Activated CD4-positive, alpha-beta memory T cell treated with anti-CD3 and anti-CD28 coated beads, Interleukin-2, amount 10 ng/mL, durations not matched to agents 7 days and 5 days (primary cell): Measurements from ENCODE around the gene RHBDF1. TPM values are rescaled to one million over a fixed set of nuclear protein-coding genes. Genes with fewer than 3 reads are reported as not detected.

Experiments
- CTCF ChIA-PET: fragments of 350-600 bp; sonication (Branson Sonifier 250); formaldehyde crosslinking; loops from one replicate; lab custom pipeline; 2021; ENCODE audit warnings: antibody characterized with exemption, inconsistent platforms; lab: Charles Lee
- POLR2A ChIA-PET: fragments of 350-600 bp; sonication (Branson Sonifier 250); formaldehyde crosslinking; loops from one replicate; lab custom pipeline; 2021; ENCODE audit warnings: antibody characterized with exemption; lab: Charles Lee
- DNase-seq: peaks from one replicate; pipeline ENCODE4 v3.0.0-alpha.2; 2020
- H3K27ac Mint-ChIP-seq: one replicate; pipeline ENCODE4 v1.8.0; 2021; ENCODE audit warnings: mild to moderate bottlenecking, mixed read lengths
- H3K27me3 Mint-ChIP-seq: one replicate; pipeline ENCODE4 v1.8.0; 2021; ENCODE audit warnings: mixed read lengths
- H3K36me3 Mint-ChIP-seq: one replicate; pipeline ENCODE4 v1.8.0; 2021; ENCODE audit warnings: low read depth, mixed read lengths
- H3K4me1 Mint-ChIP-seq: one replicate; pipeline ENCODE4 v1.8.0; 2021; ENCODE audit warnings: mixed read lengths
- H3K4me3 Mint-ChIP-seq: one replicate; pipeline ENCODE4 v1.8.0; 2021; ENCODE audit warnings: mild to moderate bottlenecking, mixed read lengths
- H3K9me3 Mint-ChIP-seq: one replicate; pipeline ENCODE4 v1.8.0; 2021; ENCODE audit warnings: mixed read lengths
- total RNA-seq, 2 experiments: library from RNA; stranded (reverse); gene quantifications; one replicate each; pipeline ENCODE4 v1.2.3, GENCODE V29; 2021

RHBDF1 gene
- total RNA-seq, 2 experiments from 2014 or later = 0.18 to 0.23 TPM

GRCh38 chr16:61879-62281, 10.6 kb downstream of the RHBDF1 start:
- DNase-seq = no peak
- no peak overlapping the region for H3K4me3 Mint-ChIP-seq
- H3K4me1 Mint-ChIP-seq = peaks cover 2% of the 10 kb centered on the region
- no peak overlapping the region for H3K27ac Mint-ChIP-seq
- H3K9me3 Mint-ChIP-seq = no peaks in the 10 kb centered on the region
- no peaks in the 10 kb centered on the region for H3K27me3 Mint-ChIP-seq
- ChIA-PET POLR2A (interaction anchor here (2.7 kb wide), 1 partner anchor 8 kb away, joined by 11 read pairs; the partner anchor contains the start of genes POLR3K and SNRNP25), CTCF (interaction anchor here (9.4 kb wide), 1 partner anchor 35 kb away, joined by 194 read pairs; no protein-coding TSS in a partner anchor)
- no peaks in the 10 kb centered on the region for H3K36me3 Mint-ChIP-seq

GRCh38 chr16:60929-61878, 11.2 kb downstream of the RHBDF1 start:
- Mint-ChIP-seq H3K4me3 (no peak overlapping the region), H3K9me3 (no peaks in the 10 kb centered on the region), H3K36me3 (peaks cover 2% of the 10 kb centered on the region), H3K27me3 (no peaks in the 10 kb centered on the region), H3K27ac (no peak overlapping the region), H3K4me1 (peaks cover 2% of the 10 kb centered on the region)
- no peak for DNase-seq
- POLR2A ChIA-PET = interaction anchor here (2.7 kb wide), 1 partner anchor 8 kb away, joined by 11 read pairs; the partner anchor contains the start of genes POLR3K and SNRNP25
- CTCF ChIA-PET = interaction anchor here (1.2 to 9.4 kb wide), 2 partner anchors 36 kb away, joined by 8 to 194 read pairs; no protein-coding TSS in a partner anchor

GRCh38 chr16:60166-60565, 12.3 kb downstream of the RHBDF1 start:
- H3K27me3 Mint-ChIP-seq = no peaks in the 10 kb centered on the region
- peaks cover 4% of the 10 kb centered on the region for H3K4me1 Mint-ChIP-seq
- CTCF ChIA-PET = interaction anchor here (0.6 to 1.2 kb wide), 2 partner anchors 8 to 37 kb away, joined by 5 to 8 read pairs; no protein-coding TSS in a partner anchor
- H3K36me3 Mint-ChIP-seq = peaks cover 5% of the 10 kb centered on the region
- H3K27ac Mint-ChIP-seq = no peak overlapping the region
- no peak for DNase-seq
- H3K9me3 Mint-ChIP-seq = no peaks in the 10 kb centered on the region
- POLR2A ChIA-PET = no interaction called here
- no peak overlapping the region for H3K4me3 Mint-ChIP-seq

- Mint-ChIP-seq H3K36me3 (peaks cover 5% of the 10 kb centered on the region), H3K27ac (no peak overlapping the region), H3K9me3 (no peaks in the 10 kb centered on the region), H3K4me1 (peaks cover 7% of the 10 kb centered on the region), H3K4me3 (no peak overlapping the region), H3K27me3 (no peaks in the 10 kb centered on the region)
- POLR2A ChIA-PET = no interaction called here
- CTCF ChIA-PET = no interaction called here
- DNase-seq = no peak
Observed at GRCh38 chr16:59440-60059, 12.9 kb downstream of the RHBDF1 start.

- POLR2A ChIA-PET = interaction anchor here (1.0 kb wide), 1 partner anchor 18 kb away, joined by 4 read pairs; no protein-coding TSS in a partner anchor
- Mint-ChIP-seq H3K27ac (no peak overlapping the region), H3K4me3 (no peak overlapping the region), H3K36me3 (peaks cover 5% of the 10 kb centered on the region), H3K4me1 (peaks cover 11% of the 10 kb centered on the region), H3K9me3 (no peaks in the 10 kb centered on the region), H3K27me3 (no peaks in the 10 kb centered on the region)
- DNase-seq = no peak
- CTCF ChIA-PET = interaction anchor here (0.5 kb wide), 1 partner anchor 14 kb away, joined by 4 read pairs; no protein-coding TSS in a partner anchor
Observed at GRCh38 chr16:58491-59439, 13.7 kb downstream of the RHBDF1 start.

- DNase-seq = no peak
- ChIA-PET POLR2A (interaction anchor here (1.0 kb wide), 1 partner anchor 19 kb away, joined by 4 read pairs; no protein-coding TSS in a partner anchor), CTCF (interaction anchor here (0.6 to 1.3 kb wide), 3 partner anchors 8 to 136 kb away, joined by 3 to 5 read pairs (median 4); no protein-coding TSS in a partner anchor)
- Mint-ChIP-seq H3K27me3 (no peaks in the 10 kb centered on the region), H3K4me1 (peaks cover 15% of the 10 kb centered on the region), H3K9me3 (no peaks in the 10 kb centered on the region), H3K4me3 (no peak overlapping the region), H3K27ac (no peak overlapping the region), H3K36me3 (peaks cover 9% of the 10 kb centered on the region)
Observed at GRCh38 chr16:57711-58110, 14.7 kb downstream of the RHBDF1 start.

- POLR2A ChIA-PET = interaction anchor here (0.9 to 1.1 kb wide), 3 partner anchors 9 to 29 kb away, joined by 3 read pairs; no protein-coding TSS in a partner anchor
- peaks cover 14% of the 10 kb centered on the region for H3K36me3 Mint-ChIP-seq
- DNase-seq = no peak
- H3K27ac Mint-ChIP-seq = no peak overlapping the region
- H3K27me3 Mint-ChIP-seq = no peaks in the 10 kb centered on the region
- peaks cover 21% of the 10 kb centered on the region for H3K4me1 Mint-ChIP-seq
- CTCF ChIA-PET = interaction anchor here (1.0 to 1.1 kb wide), 2 partner anchors 9 to 41 kb away, joined by 4 read pairs; no protein-coding TSS in a partner anchor
- H3K4me3 Mint-ChIP-seq = peak overlapping the region; percentile 14
- no peaks in the 10 kb centered on the region for H3K9me3 Mint-ChIP-seq
Observed at GRCh38 chr16:56231-56927, 16.1 kb downstream of the RHBDF1 start.

GRCh38 chr16:55571-56136, 16.8 kb downstream of the RHBDF1 start:
- Mint-ChIP-seq H3K27ac (no peak overlapping the region), H3K27me3 (no peaks in the 10 kb centered on the region), H3K9me3 (no peaks in the 10 kb centered on the region), H3K4me1 (peaks cover 28% of the 10 kb centered on the region), H3K4me3 (peak overlapping the region; percentile 14), H3K36me3 (peaks cover 21% of the 10 kb centered on the region)
- POLR2A ChIA-PET = interaction anchor here (0.9 to 1.1 kb wide), 3 partner anchors 10 to 29 kb away, joined by 3 read pairs; no protein-coding TSS in a partner anchor
- no peak for DNase-seq
- CTCF ChIA-PET = interaction anchor here (1.0 kb wide), 1 partner anchor 10 kb away, joined by 4 read pairs; no protein-coding TSS in a partner anchor

DNA sequence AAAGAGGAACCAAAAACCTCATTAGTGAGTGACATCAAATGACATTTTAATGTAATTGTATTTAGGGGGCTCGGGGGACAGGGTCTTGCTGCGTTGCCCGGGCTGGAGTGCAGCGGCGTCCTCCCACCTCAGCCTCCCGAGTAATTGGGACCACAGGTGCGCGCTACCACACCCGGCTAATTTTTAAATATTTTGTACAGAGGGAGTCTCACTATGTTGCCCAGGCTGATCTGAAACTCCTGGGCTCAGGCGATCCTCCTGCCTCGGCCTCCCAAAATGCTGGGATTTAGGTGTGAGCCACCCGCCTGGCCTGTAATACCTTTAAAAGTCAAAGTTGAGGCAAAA, 18.2 kb downstream of the RHBDF1 start:
- Mint-ChIP-seq H3K27me3 (no peaks in the 10 kb centered on the region), H3K27ac (peak overlapping the region; percentile 59), H3K4me3 (peak overlapping the region; percentile 98), H3K4me1 (peaks cover 34% of the 10 kb centered on the region), H3K9me3 (no peaks in the 10 kb centered on the region), H3K36me3 (peaks cover 27% of the 10 kb centered on the region)
- POLR2A ChIA-PET = interaction anchor here (0.7 to 2.5 kb wide), 5 partner anchors 8 to 34 kb away, joined by 3 to 18 read pairs (median 11); partner anchors contain the start of gene MPG
- DNase-seq = no peak
- CTCF ChIA-PET = interaction anchor here (0.6 to 2.2 kb wide), 4 partner anchors 11 to 30 kb away, joined by 3 to 21 read pairs (median 4); no protein-coding TSS in a partner anchor

GRCh38 chr16:53346-54236, 18.8 kb downstream of the RHBDF1 start, which contains the start of the genes POLR3K and SNRNP25:
Gene POLR3K, minus strand, starts transcription at chr16:53608. Its CDS starts 22 bp downstream, at chr16:53586.
Gene SNRNP25, plus strand, starts transcription at chr16:53828. Its CDS starts 189 bp downstream, at chr16:54017.
- peak; percentile 98 for DNase-seq
- H3K27ac Mint-ChIP-seq = peak within 1 kb of the TSS; percentile 86
- H3K4me3 Mint-ChIP-seq = peak within 1 kb of the TSS; percentile 98
- ChIA-PET CTCF (interaction anchor here (0.6 to 2.2 kb wide), 11 partner anchors 11 to 309 kb away, joined by 3 to 21 read pairs (median 4); partner anchors contain the start of gene FAM234A), POLR2A (interaction anchor here (0.6 to 2.5 kb wide), 13 partner anchors 9 to 473 kb away, joined by 3 to 18 read pairs (median 4); partner anchors contain the start of genes HBQ1, LUC7L and MPG)
- H3K4me1 Mint-ChIP-seq = peaks cover 34% of the 10 kb centered on the region
- no peaks in the 10 kb centered on the region for H3K27me3 Mint-ChIP-seq
- H3K36me3 Mint-ChIP-seq = peaks cover 27% of the 10 kb centered on the region
- H3K9me3 Mint-ChIP-seq = no peaks in the 10 kb centered on the region
